NCI-H2196 treated with DMSO at 0.1 percent for 48 hours (cell line): ENCODE data around the gene PGP.

ENCODE experiments used
- DNase-seq: peaks from one replicate; lab custom pipeline; 2025; ENCODE audit not compliant: unreplicated experiment; lab: John Stamatoyannopoulos, UW

The PGP gene

DNA sequence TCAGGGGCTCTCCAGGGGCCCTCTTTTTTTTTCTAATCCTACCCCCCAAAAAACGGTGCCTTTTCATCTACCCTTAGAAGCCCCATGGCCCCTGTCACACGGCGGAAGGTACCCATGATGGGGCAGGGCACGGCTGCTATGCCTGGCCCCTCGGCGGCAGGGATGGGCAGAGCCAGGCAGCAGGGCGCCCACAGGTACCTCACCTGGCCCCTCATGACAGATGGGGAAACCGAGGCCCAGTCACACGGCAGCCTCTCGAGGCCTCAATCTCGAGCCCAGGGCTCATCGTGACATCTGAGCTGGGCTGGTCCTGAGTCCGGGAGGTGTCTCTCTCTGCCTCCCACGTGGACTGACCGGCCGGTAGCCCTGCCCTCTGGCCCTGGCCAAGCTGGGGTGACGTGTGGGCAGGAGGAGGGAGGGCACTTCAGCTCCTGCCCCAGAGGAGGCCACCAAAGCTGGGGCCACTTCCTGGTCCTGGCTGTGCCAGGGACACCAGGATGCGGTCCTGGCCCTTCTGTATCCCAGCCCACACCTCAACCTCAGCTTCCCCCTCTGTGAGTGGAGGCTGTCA is 47.5 kb downstream of the PGP start:
- no peak for DNase-seq

GRCh38 chr16:2166263-2167067 is 48.2 kb downstream of the PGP start:
- no peak for DNase-seq

DNA sequence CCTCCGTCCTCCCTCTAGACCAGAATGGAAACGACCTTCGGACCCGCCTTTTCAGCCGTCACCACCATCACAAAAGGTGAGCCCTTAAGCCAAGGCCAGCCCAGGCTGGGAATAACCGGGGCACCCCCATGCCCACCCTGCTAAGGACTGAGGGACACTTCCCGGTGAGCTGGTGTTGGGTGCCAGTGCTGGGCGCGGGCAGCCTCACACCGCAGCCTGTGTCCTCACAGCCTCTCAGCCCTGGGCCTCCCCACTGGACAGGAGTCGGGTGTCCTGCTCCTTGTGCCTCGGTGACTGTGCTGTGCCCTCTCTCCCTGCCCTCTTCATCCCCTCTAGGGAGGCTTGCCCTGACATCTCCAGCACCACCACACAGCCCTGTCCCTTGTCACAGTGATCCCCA is 48.8 kb downstream of the PGP start:
- DNase-seq: no peak

- DNase-seq: no peak
Measured at GRCh38 chr16:2163211-2163881, 51.3 kb downstream of the PGP start.

DNA sequence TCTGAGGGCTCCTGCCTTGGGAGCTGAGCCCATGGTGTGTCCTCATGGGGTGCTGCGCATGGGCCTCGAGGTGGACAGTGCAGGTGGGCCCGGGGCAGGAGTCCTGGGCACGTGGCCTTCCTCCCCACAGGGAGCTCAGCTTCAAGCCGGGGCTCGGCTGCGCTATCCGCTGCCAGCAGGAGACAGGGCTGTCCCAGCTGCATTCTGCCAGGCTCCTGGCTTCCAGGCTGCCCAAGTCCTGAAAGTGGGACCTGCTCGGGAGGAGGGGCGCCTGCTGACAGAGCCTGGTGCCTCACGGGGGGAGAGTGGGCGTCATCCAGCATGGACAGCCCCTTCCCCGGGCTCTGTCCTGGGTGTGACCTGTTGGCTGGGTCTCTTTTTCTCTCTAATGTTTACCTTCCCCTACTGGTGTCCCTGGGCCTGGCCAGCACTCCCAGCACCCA is 51.9 kb downstream of the PGP start:
- no peak for DNase-seq

GRCh38 chr16:2161911-2162310 is 52.7 kb downstream of the PGP start:
- DNase-seq: no peak
